ENCODE data around the gene ANKRD44. TPM values are rescaled to one million over a fixed set of nuclear protein-coding genes. Genes with fewer than 3 reads are reported as not detected.

ANKRD44 gene
- total RNA-seq, 1 donor from 2014 or later: 21.4 TPM

GRCh38 chr2:197116306-197116879 lies 194.2 kb downstream of the ANKRD44 start:
- no peaks in the 10 kb centered on the region for H3K27me3 Mint-ChIP-seq (ENCODE audit: low read depth)
- no peak for DNase-seq (ENCODE audit: low spot score)
- H3K9me3 Mint-ChIP-seq (ENCODE audit: low read depth): no peaks in the 10 kb centered on the region
- no peak overlapping the region for H3K4me3 Mint-ChIP-seq (ENCODE audit: unreplicated experiment)
- H3K4me1 Mint-ChIP-seq (ENCODE audit: low read depth): peaks cover 4% of the 10 kb centered on the region
- TF ChIP-seq, protein P1, sequence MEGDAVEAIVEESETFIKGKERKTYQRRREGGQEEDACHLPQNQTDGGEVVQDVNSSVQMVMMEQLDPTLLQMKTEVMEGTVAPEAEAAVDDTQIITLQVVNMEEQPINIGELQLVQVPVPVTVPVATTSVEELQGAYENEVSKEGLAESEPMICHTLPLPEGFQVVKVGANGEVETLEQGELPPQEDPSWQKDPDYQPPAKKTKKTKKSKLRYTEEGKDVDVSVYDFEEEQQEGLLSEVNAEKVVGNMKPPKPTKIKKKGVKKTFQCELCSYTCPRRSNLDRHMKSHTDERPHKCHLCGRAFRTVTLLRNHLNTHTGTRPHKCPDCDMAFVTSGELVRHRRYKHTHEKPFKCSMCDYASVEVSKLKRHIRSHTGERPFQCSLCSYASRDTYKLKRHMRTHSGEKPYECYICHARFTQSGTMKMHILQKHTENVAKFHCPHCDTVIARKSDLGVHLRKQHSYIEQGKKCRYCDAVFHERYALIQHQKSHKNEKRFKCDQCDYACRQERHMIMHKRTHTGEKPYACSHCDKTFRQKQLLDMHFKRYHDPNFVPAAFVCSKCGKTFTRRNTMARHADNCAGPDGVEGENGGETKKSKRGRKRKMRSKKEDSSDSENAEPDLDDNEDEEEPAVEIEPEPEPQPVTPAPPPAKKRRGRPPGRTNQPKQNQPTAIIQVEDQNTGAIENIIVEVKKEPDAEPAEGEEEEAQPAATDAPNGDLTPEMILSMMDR (IDR thresholded peaks at IDR 0.05): no peak
- peaks cover 9% of the 10 kb centered on the region for H3K36me3 Mint-ChIP-seq (ENCODE audit: low read depth)
- H3K27ac Mint-ChIP-seq (ENCODE audit: unreplicated experiment): no peak overlapping the region

- Mint-ChIP-seq H3K27ac (ENCODE audit: unreplicated experiment) (no peak overlapping the region), H3K9me3 (ENCODE audit: low read depth) (no peaks in the 10 kb centered on the region), H3K36me3 (ENCODE audit: low read depth) (peaks cover 5% of the 10 kb centered on the region), H3K4me1 (ENCODE audit: low read depth) (peaks cover 4% of the 10 kb centered on the region), H3K27me3 (ENCODE audit: low read depth) (no peaks in the 10 kb centered on the region), H3K4me3 (ENCODE audit: unreplicated experiment) (no peak overlapping the region)
- no peak for DNase-seq (ENCODE audit: low spot score)
- TF ChIP-seq, protein P1 (IDR thresholded peaks at IDR 0.05): no peak
Observed at GRCh38 chr2:197115325-197115724, 195.3 kb downstream of the ANKRD44 start.

- H3K9me3 Mint-ChIP-seq (ENCODE audit: low read depth): no peaks in the 10 kb centered on the region
- H3K36me3 Mint-ChIP-seq (ENCODE audit: low read depth): peaks cover 6% of the 10 kb centered on the region
- TF ChIP-seq, protein P1 (IDR thresholded peaks at IDR 0.05): peak; percentile 97
Observed at GRCh38 chr2:197113275-197113711, 197.3 kb downstream of the ANKRD44 start.

DNA sequence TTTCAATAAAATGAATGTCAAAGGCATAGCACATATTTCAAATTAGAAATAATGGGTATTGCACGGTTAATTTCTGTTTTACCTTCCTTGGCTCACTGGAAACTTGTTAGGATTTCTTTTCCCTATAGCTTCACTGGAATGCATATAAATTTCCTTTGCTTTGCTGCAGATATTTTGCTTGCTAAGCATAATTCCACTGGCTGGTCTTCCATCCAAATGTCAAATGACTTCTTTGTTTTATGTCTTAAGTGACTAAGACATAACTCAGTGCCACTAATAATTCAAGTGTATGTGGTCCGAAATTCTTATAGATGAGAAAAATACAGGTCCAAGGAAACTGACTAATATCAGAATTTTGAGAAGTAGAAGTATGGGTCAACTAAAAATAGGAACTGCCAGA lies 201.3 kb downstream of the ANKRD44 start:
- no peak for DNase-seq (ENCODE audit: low spot score)
- Mint-ChIP-seq H3K9me3 (ENCODE audit: low read depth) (no peaks in the 10 kb centered on the region), H3K27ac (ENCODE audit: unreplicated experiment) (no peak overlapping the region), H3K4me3 (ENCODE audit: unreplicated experiment) (no peak overlapping the region), H3K4me1 (ENCODE audit: low read depth) (peaks cover 32% of the 10 kb centered on the region), H3K36me3 (ENCODE audit: low read depth) (peaks cover 1% of the 10 kb centered on the region), H3K27me3 (ENCODE audit: low read depth) (no peaks in the 10 kb centered on the region)
- TF ChIP-seq, protein P1 (IDR thresholded peaks at IDR 0.05): no peak

More at GRCh38 chr2:197113275-197113711, 197.3 kb downstream of the ANKRD44 start:
- no peak overlapping the region for H3K4me3 Mint-ChIP-seq (ENCODE audit: unreplicated experiment)
- no peak for DNase-seq (ENCODE audit: low spot score)
- H3K27ac Mint-ChIP-seq (ENCODE audit: unreplicated experiment): no peak overlapping the region
- peaks cover 15% of the 10 kb centered on the region for H3K4me1 Mint-ChIP-seq (ENCODE audit: low read depth)
- H3K27me3 Mint-ChIP-seq (ENCODE audit: low read depth): no peaks in the 10 kb centered on the region

DNA sequence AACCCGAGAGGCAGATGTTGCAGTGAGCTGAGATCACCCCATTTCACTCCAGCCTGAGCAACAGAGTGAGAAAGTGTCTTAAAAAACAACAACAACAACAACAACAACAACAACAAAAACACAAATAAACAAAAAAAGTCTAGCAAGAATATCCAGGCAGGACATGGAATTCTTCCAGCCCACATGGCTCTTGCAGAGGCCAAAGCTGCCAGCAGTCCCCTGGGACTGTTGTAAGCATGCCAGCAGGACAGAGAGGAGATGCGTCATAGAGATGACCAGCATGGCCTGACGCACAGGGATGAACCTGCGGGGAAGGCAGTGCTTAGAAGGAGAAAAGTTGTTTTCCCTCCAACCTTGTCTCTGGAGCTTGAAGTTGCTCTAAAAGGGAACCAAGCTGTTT lies 201.8 kb downstream of the ANKRD44 start:
- Mint-ChIP-seq H3K36me3 (ENCODE audit: low read depth) (peaks cover 1% of the 10 kb centered on the region), H3K27ac (ENCODE audit: unreplicated experiment) (no peak overlapping the region), H3K4me1 (ENCODE audit: low read depth) (peaks cover 32% of the 10 kb centered on the region), H3K9me3 (ENCODE audit: low read depth) (no peaks in the 10 kb centered on the region), H3K27me3 (ENCODE audit: low read depth) (no peaks in the 10 kb centered on the region), H3K4me3 (ENCODE audit: unreplicated experiment) (no peak overlapping the region)
- TF ChIP-seq, protein P1 (IDR thresholded peaks at IDR 0.05): no peak
- DNase-seq (ENCODE audit: low spot score): no peak

All from chondrocyte (in vitro differentiated cells).